Ovary (tissue), 3 donors: Measurements from ENCODE around the gene FUOM.

Source experiments
- EP300 ChIP-seq: sonication (generic); formaldehyde crosslinking; IDR thresholded peaks from one replicate; pipeline ENCODE4 v1.6.1; 2017; ENCODE audit warnings: antibody characterized with exemption
- POLR2A ChIP-seq: fragments of 450-650 bp; IDR thresholded peaks from one replicate; pipeline ENCODE4 v1.6.1; 2017; ENCODE audit warnings: antibody characterized with exemption, mild to moderate bottlenecking, moderate library complexity
- TF ChIP-seq, protein P1 (sequence below), 3 donors: fragments of 450-650 bp in 2 of 3; fragments of 200-600 bp in 1 of 3; IDR thresholded peaks; one replicate each; pipeline versions ENCODE4 v1.5.1 to v1.8.0; 2016 to 2022; ENCODE audit warnings: antibody characterized with exemption in 3 of 3, mild to moderate bottlenecking in 1 of 3
- donor health status: DM: no; HTN: no; CAD: no.

DNA sequence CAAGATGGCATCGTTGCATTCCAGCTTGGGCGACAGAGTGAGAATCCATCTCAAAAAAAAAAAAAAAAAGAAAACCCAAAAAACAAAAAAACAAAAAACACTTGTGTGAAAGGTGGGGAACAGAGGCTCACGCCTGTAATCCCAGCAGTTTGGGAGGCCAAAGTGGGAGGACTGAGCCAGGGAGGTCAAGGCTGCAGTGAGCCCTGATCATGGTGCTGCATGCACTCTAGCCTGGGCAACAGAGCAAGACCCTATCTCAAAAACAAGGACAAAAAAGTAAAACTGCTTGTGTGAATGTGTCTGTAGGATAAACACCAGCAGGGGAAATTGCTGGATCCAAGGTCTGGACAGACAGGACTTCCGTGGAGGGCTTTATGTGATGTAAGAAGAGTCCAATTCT, 25.7 kb upstream of the FUOM start:
- TF ChIP-seq, protein P1, sequence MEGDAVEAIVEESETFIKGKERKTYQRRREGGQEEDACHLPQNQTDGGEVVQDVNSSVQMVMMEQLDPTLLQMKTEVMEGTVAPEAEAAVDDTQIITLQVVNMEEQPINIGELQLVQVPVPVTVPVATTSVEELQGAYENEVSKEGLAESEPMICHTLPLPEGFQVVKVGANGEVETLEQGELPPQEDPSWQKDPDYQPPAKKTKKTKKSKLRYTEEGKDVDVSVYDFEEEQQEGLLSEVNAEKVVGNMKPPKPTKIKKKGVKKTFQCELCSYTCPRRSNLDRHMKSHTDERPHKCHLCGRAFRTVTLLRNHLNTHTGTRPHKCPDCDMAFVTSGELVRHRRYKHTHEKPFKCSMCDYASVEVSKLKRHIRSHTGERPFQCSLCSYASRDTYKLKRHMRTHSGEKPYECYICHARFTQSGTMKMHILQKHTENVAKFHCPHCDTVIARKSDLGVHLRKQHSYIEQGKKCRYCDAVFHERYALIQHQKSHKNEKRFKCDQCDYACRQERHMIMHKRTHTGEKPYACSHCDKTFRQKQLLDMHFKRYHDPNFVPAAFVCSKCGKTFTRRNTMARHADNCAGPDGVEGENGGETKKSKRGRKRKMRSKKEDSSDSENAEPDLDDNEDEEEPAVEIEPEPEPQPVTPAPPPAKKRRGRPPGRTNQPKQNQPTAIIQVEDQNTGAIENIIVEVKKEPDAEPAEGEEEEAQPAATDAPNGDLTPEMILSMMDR (IDR thresholded peaks at IDR 0.05) = no peak
- no peak for TF ChIP-seq EP300
- TF ChIP-seq POLR2A = no peak
